Measurements from ENCODE around the gene LSP1.

GRCh38 chr11:1892116-1892515 lies 39.2 kb downstream of the LSP1 start:
- TF ChIP-seq POLR2A (IDR thresholded peaks at IDR 0.05; ENCODE audit: extremely low read depth, insufficient read length) (no peak), CTCF (IDR thresholded peaks at IDR 0.05; ENCODE audit: low read depth, low read length) (no peak), MYC (IDR thresholded peaks at IDR 0.05; ENCODE audit: low read depth, low read length) (no peak)

Measured in NB4 (cell line).